GM10847 (cell line): ENCODE results near the gene TULP1.

Source experiments
- POLR2A ChIP-seq: IDR thresholded peaks from 2 replicates; pipeline ENCODE4 v1.6.1; 2011; ENCODE audit not compliant: insufficient read length; ENCODE audit errors: extremely low read depth

The TULP1 gene

DNA sequence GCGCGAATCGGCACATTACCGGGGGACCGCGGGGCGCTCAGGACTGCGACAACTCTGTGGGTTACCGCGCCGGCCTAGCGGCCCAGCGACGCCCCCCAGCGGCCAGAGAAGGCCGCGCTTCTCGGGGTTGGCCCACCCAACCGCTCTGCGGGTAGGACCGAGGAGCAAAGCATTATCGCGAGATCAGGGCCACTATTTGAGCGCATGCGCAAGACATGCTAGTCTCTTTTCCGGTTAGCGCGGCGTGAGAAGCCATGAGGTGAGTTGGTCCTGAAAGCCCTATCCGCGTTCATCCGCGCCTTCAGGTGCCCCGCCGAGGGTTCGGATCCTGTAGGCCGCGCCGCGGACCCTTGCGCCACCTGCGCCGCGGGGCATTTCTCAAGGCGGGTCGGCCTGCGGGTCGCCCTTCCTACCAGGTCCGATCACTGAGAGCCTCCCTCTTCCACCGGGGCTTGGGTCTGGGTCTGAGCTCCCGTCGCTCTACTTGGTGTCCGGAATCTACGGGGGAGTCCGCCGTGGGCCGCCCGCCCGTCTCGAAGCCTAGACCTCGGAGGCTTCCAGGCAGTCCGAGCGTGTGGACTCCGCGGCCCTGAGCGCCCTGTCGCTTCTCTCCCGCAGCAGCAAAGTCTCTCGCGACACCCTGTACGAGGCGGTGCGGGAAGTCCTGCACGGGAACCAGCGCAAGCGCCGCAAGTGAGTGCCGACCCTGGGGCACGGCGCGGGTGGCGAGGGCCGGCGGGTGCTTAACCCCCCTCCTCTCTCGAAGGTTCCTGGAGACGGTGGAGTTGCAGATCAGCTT, 44.3 kb downstream of the TULP1 start, which contains the start of gene RPL10A:
TSS of gene RPL10A (plus strand) at position 221 of the 799 bp plus-strand sequence. CDS start at position 255, 34 bp downstream.
- peak; percentile 99 for TF ChIP-seq POLR2A

DNA sequence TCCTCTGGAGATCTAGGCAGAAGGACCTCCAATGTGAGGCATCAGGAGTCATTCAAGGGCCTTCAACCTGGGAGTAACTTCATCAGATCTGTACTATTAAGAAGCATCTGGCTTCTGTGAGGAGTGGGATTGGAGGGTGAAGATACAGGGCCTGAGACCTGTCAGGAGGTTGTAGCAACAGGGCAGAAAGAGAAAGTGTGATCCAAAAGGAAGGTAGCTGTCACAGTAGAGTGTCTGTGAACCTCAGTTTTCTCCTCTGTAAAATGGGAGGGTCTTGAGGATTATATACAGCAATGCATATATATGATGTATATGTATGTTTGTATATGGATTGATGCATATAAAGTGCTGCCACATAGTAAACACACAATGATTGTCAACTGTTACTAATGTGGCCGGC, 47.0 kb downstream of the TULP1 start:
- no peak for TF ChIP-seq POLR2A

DNA sequence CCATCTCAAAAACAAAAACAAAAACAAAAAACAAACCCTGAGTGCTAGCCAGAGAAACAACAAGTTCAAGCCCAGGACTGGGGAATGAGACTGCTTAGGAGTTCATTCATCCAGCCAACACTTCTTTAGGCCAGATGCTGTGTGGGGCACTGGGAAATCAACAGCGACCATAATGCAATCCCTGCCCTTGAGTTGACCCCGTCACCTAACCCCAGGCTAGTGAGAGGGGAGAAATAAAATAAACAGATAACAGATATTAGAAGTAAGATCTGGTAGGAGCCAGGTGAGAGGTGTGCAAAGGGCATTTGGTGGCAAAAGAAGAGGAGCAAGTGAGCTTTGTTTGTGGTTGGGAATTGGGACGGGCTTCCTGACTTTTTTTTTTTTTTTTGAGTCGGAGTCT, 49.4 kb downstream of the TULP1 start:
- TF ChIP-seq POLR2A, result no peak

DNA sequence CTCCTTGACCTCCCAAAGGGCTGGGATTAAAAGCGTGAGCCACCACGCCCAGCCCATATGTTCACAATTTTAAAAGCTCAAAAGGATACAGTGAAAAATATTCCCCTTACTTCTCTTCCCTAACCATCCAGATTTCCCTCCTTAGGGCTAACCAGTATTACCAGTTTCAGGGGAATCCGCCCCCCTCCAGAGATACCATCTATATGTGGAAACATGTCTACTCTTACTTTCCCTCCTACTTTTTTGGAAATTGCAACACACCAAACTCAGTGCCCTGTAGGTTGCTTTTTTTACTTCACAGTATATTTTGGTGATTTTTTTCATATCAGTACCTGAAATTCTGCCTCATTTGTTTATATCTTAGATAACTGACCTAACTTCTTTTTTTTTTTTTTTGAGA, 51.4 kb downstream of the TULP1 start:
- no peak for TF ChIP-seq POLR2A

DNA sequence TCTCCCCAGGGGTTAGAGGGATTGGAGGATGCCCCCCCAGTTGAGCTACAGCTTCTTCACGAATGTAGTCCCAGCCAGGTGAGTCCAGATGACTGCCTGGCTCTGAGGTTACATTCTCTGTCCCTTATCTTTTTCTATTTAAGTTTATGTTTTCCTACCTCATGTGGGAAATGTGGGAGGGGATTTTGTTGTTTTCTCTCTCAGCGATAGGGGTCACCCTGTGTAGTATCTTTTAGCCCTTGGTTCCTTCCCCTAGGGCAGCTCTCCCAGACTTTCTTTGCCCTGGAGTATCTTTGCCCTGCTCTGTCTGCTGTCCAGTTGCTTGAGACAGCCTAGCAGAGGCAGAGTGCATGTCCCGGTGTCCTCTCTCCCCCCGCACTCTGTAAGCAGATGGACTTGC, 54.8 kb downstream of the TULP1 start:
- no peak for TF ChIP-seq POLR2A

DNA sequence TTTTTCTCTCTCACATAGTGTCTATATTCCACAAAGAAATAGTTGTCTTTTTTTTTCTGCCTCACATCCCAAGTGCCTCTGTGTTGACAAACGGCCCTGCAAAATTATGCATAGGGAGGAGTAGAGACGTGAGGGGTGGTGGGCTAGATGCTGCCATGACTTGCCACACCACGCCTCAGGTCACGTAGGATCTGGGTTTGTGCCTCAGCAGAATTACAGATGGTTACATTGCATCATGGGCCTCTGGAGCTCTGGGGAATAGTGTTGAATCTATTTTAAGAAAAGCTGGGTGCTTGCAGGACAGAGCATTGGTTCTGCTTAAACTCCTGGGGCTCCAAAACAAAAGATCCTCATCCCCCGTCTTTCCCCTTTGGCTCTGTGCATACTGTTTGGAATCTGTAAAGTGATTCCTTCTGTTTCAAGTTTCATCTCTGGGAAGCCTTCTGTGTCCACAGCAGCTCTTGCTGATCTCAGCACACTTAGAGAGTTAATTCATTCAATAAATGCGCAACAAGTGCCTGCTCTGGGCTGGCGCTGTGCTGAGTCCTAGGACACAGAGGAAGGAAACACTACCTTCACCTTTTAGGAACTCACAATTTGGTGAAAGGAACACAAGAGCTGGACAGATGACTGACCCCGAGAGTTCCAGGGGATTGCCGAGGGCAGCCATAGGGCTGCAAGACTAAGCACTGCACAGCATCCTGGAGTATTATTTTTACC, 58.1 kb downstream of the TULP1 start:
- no peak for TF ChIP-seq POLR2A

DNA sequence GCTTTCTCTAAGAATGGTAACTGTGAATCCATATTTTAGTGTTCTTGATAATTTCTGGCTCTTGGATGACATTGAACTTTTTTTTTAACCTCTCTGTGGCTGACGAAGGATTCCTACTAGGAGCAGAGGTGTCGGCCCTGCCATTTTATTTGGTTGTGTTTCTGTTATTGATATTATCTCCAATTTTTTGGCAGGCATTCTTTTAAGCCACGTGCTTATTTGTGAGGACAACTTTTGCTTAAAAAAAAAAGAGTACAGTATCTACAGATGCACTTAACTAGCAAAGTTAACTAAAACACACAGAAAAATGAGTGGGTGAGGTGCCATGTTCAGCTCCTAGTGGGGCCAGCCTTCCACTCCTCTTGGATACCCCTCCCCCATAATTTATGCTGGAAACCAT, 59.5 kb downstream of the TULP1 start:
- no peak for TF ChIP-seq POLR2A

DNA sequence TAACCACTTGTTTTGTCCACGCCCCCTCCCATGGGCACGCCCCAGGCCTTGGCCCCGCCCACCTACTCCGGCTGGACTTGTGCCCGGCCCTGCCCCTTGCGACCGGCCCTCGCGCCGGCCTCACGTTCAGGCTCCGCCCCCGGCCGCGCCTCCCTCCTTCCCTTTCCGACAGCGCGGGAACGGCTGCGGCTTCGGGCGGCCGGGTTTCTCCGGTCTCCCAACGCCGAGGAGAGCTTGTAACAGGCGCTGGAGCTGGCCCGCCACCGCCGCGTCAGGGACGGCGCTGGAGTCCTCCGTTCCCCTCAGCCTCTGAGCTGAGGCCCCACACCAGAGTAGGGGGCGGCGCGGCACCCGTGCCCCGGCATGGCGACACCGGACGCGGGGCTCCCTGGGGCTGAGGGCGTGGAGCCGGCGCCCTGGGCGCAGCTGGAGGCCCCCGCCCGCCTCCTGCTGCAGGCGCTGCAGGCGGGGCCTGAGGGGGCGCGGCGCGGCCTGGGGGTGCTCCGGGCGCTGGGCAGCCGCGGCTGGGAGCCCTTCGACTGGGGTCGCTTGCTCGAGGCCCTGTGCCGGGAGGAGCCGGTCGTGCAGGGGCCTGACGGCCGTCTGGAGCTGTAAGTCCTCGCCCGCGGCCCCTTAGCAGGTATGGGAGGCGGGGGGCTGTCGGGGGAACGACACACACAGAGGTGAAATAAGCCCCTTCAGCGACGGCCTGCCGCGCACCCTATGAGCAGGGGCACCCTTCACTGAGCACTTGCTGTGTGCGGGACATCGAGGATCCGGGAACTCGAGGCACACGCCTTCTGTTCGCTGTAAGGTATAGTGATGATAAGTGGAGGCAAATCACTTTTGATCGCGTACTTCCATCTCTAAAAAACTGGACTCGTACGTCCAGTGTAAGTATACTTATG, 60.3 kb downstream of the TULP1 start, which contains the start of gene FANCE:
TSS of gene FANCE (plus strand) at position 156 of the 908 bp plus-strand sequence. CDS start at position 364, 208 bp downstream.
- peak; percentile 28 for TF ChIP-seq POLR2A

DNA sequence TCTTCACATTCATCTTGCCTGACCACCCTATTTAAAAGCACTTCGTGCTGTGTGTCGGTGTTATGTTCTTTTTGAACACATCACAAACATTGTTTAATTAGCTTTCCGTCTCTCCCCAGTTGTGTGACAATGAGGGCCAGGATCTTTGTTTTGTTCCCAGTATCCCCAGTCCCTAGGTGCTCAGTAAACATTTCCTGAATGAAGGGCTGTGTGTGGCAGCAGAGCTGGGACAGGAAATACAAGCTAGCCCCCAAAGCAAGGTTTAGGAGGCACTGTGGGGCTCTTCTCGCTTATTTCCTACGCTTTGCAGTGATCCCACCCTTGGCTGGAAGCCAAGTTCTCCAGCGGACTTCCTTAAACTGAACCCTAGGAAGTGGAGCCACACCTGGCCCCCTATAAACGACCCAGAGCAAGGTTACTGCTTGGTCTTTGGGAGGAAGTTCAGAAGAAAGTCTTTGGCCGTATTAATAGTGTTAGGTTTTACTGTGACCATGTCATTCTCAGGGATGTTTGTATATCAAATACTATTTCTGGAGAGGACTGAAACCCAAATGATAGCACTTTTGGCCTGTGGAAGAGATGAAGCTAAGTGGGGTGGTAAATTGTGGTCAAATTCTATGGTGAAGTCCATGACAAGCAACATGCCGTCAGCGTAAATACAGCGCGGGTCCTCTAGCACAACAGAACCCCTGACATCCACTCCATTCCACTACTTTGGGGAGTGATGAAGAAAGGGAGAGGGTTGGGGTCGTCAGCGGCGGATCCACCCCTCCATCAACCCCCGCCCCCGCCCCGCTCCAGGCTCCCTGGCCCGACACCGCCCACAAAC, 61.1 kb downstream of the TULP1 start:
- no peak for TF ChIP-seq POLR2A

DNA sequence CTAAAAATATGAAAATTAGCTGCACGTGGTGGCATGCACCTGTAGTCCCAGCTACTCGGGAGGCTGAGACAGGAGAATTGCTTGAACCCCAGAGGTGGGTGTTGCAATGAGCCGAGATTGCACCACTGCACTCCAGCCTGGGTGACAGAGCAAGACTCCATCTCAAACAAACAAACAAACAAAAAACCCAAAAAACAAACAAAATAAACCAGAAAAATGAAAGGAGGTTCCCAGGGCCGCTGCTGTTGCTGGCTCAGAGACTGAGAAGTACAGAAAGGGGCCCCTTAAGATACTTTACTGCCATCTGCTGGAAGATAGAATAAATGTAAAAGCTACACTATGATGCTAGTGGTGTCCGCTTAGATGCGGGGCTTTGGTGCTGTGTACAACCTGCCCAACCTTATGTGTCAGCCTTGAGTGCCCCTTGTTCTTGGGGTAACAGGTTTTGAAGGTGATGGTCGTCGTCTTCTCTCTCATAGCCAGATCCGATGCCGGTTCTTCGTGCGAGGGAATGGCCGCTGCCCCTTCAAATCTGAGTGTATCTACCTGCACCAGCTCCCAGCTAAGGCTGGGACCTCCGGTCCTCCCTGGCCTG, 63.3 kb downstream of the TULP1 start:
- no peak for TF ChIP-seq POLR2A

DNA sequence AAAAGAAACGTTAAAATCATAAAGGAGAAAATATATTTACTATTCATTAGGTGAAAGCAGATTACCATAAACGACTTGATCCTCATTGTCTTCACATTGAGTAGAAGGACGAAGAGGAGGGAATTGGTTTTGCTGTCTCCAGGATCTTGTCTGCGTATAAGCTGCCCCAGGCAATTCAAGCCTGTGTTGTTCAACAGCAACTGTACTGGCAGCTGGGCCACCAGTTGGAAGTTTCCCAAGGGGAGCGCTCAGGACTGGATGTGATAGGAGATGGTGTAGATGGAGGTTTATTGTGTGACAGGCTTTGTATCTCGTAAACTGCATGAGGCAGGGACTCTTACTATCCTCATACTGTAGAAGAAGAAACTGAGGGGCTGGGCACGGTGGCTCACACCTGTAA, 64.5 kb downstream of the TULP1 start:
- TF ChIP-seq POLR2A, result no peak
